IMR-90 (cell line): ENCODE results near the gene ZNF627. TPM values are rescaled to one million over a fixed set of nuclear protein-coding genes. Genes with fewer than 3 reads are reported as not detected.
"Not testable (repeated sequence)": the region's sequence is repeated elsewhere in the genome, so short reads cannot be mapped to it uniquely, and the experiment has no call there.

ENCODE experiments used
- ATAC-seq: fragments of 200-7000 bp; cut with Tn5 transposase; 2 replicates; pipeline ENCODE4 v1.9.1; 2020; ENCODE audit warnings: low read depth, mild to moderate bottlenecking, moderate library complexity
- BruUV-seq: library from RNA; stranded (reverse); fragments of 400-500 nt; replicated peaks from 2 replicates; lab custom pipeline; 2021; lab: Mats Ljungman, UMichigan
- CTCF ChIA-PET: fragments of 300-600 bp; formaldehyde crosslinking; extraction: SDS; loops from one replicate; lab custom pipeline; 2021; ENCODE audit warnings: antibody characterized with exemption; lab: Yijun Ruan, JAX
- POLR2A ChIA-PET: fragments of 300-600 bp; sonication (Branson Sonifier 250); formaldehyde crosslinking; loops from one replicate; lab custom pipeline; 2022; ENCODE audit warnings: antibody characterized with exemption; ENCODE audit not compliant: unreplicated experiment; lab: Charles Lee
- DNase-seq: peaks from one replicate; pipeline ENCODE4 v3.0.0; 2013
- H2AFZ ChIP-seq: replicated peaks from 2 replicates; pipeline ENCODE3; 2013; ENCODE audit warnings: low read length, mild to moderate bottlenecking; ENCODE audit not compliant: poor library complexity
- H2AK5ac ChIP-seq: 2 replicates; pipeline ENCODE4 v1.6.1; 2013; ENCODE audit warnings: low read depth, low read length, inconsistent platforms
- H2AK9ac ChIP-seq: replicated peaks from 2 replicates; pipeline ENCODE3; 2013; ENCODE audit warnings: mild to moderate bottlenecking, low read depth, low read length, moderate library complexity; ENCODE audit not compliant: poor library complexity
- H2BK120ac ChIP-seq: 2 replicates; pipeline ENCODE4 v1.6.1; 2013; ENCODE audit warnings: low read depth, low read length, inconsistent platforms
- H2BK15ac ChIP-seq: 3 replicates; pipeline ENCODE4 v1.6.1; 2013; ENCODE audit warnings: low read depth, low read length, inconsistent platforms
- H2BK20ac ChIP-seq: 2 replicates; pipeline ENCODE4 v1.6.1; 2013; ENCODE audit warnings: low read depth, mild to moderate bottlenecking, inconsistent platforms, low read length, moderate library complexity
- H2BK5ac ChIP-seq: 2 replicates; pipeline ENCODE4 v1.6.1; 2013; ENCODE audit warnings: mild to moderate bottlenecking, low read depth, low read length, inconsistent platforms; ENCODE audit not compliant: poor library complexity, severe bottlenecking
- H3K14ac ChIP-seq: replicated peaks from 2 replicates; pipeline ENCODE4 v1.6.1; 2013; ENCODE audit warnings: low read depth, low read length, inconsistent platforms
- H3K18ac ChIP-seq: 2 replicates; pipeline ENCODE4 v1.6.1; 2013; ENCODE audit warnings: low read depth, low read length, control low read depth
- H3K23ac ChIP-seq: 2 replicates; pipeline ENCODE4 v1.6.1; 2013; ENCODE audit warnings: low read depth, low read length, inconsistent platforms
- H3K27ac ChIP-seq: 2 replicates; pipeline ENCODE4 v1.5.1; 2013; ENCODE audit warnings: mild to moderate bottlenecking, control low read depth, low read length; ENCODE audit not compliant: insufficient read depth
- H3K27me3 ChIP-seq: 2 replicates; pipeline ENCODE4 v1.6.1; 2013; ENCODE audit warnings: low read length; ENCODE audit not compliant: control insufficient read depth, insufficient read depth
- H3K36me3 ChIP-seq: 2 replicates; pipeline ENCODE4 v1.6.1; 2013; ENCODE audit warnings: low read length, mixed read lengths; ENCODE audit not compliant: control insufficient read depth, insufficient read depth
- H3K4ac ChIP-seq: 2 replicates; pipeline ENCODE4 v1.6.1; 2013; ENCODE audit warnings: low read depth, low read length, inconsistent platforms
- H3K4me1 ChIP-seq: 2 replicates; pipeline ENCODE4 v1.6.1; 2013; ENCODE audit warnings: low read length, mixed read lengths; ENCODE audit not compliant: control insufficient read depth, insufficient read depth
- H3K4me2 ChIP-seq: 2 replicates; pipeline ENCODE4 v1.6.1; 2013; ENCODE audit warnings: low read depth, mild to moderate bottlenecking, control low read depth, low read length, moderate library complexity
- H3K4me3 ChIP-seq: 2 replicates; pipeline ENCODE4 v1.5.1; 2013; ENCODE audit warnings: low read depth, mild to moderate bottlenecking, control low read depth, low read length, moderate library complexity; ENCODE audit not compliant: insufficient read depth
- H3K56ac ChIP-seq: 2 replicates; pipeline ENCODE4 v1.6.1; 2013; ENCODE audit warnings: low read length, inconsistent platforms; ENCODE audit not compliant: insufficient read depth; ENCODE audit errors: extremely low read depth
- H3K79me1 ChIP-seq, 2 experiments: 2 replicates each; pipeline ENCODE4 v1.6.1; 2013; ENCODE audit warnings: low read length in 2 of 2, inconsistent platforms in 1 of 2, low read depth in 1 of 2
- H3K9ac ChIP-seq: 2 replicates; pipeline ENCODE4 v1.6.1; 2013; ENCODE audit warnings: low read depth, low read length, control low read depth
- H3K9me1 ChIP-seq: 2 replicates; pipeline ENCODE4 v1.6.1; 2013; ENCODE audit warnings: low read length, inconsistent platforms; ENCODE audit not compliant: insufficient read depth
- H3K9me3 ChIP-seq: 2 replicates; pipeline ENCODE4 v1.6.1; 2013; ENCODE audit warnings: low read length; ENCODE audit not compliant: control insufficient read depth, insufficient read depth
- H4K20me1 ChIP-seq: 2 replicates; pipeline ENCODE4 v1.6.1; 2013; ENCODE audit warnings: low read length, inconsistent platforms; ENCODE audit not compliant: insufficient read depth
- H4K5ac ChIP-seq: 2 replicates; pipeline ENCODE4 v1.6.1; 2013; ENCODE audit warnings: mild to moderate bottlenecking, low read depth, low read length, control low read depth
- H4K8ac ChIP-seq, 2 experiments: 2 replicates each; pipeline ENCODE4 v1.6.1; 2013; ENCODE audit warnings: low read depth in 2 of 2, low read length in 2 of 2, control low read depth in 1 of 2, inconsistent platforms in 1 of 2
- H4K91ac ChIP-seq: 2 replicates; pipeline ENCODE4 v1.6.1; 2013; ENCODE audit warnings: low read depth, low read length, inconsistent platforms; ENCODE audit not compliant: insufficient read depth
- WGBS, 2 experiments: methylation state at CpG; one replicate each; pipeline versions ENCODE4 v1.1.5 to v1.1.7; 2013; ENCODE audit warnings: missing lambda C conversion rate in 2 of 2; ENCODE audit not compliant: insufficient read length in 1 of 2; ENCODE audit errors: extremely low coverage in 2 of 2; 5-methylcytosine and 5-hydroxymethylcytosine counted together
- dilution Hi-C: fragments of 300-500 bp; cut with HindIII; formaldehyde crosslinking; loops from one replicate; pipeline ENCODE4 v1.14.3; 2018; ENCODE audit warnings: low sequenced_read_pairs; ENCODE audit not compliant: unreplicated experiment
- in situ Hi-C: fragments of 300-500 bp; cut with MboI; formaldehyde crosslinking; loops from 3 replicates; pipeline ENCODE4 v1.14.3; 2019; ENCODE audit warnings: low sequenced_read_pairs, inconsistent platforms, mixed read lengths
- intact Hi-C: fragments of 100-400 bp; cut with micrococcal nuclease; formaldehyde crosslinking; loops from 2 replicates; pipeline ENCODE4 v1.10.0; 2022
- polyA plus RNA-seq, 3 experiments: library from polyadenylated mRNA; depleted of rRNA; stranded (reverse); fragments of >200 nt; gene quantifications; 2 replicates each; pipeline ENCODE4 v1.2.3, GENCODE V29; 2012; ENCODE audit warnings: low replicate concordance in 1 of 3
- total RNA-seq: library from RNA; depleted of rRNA; stranded (reverse); fragments of >200 nt; gene quantifications from 2 replicates; pipeline ENCODE4 v1.2.3, GENCODE V29; 2012

ZNF627 gene
- total and polyA plus RNA-seq, 2 of the 4 experiments (the other 2 are of a cell fraction) = 6.3 to 34.4 TPM

GRCh38 chr19:11573763-11574162 is 23.5 kb upstream of the ZNF627 start:
- H3K56ac ChIP-seq, H2BK120ac ChIP-seq, ATAC-seq, H3K9me3 ChIP-seq, H4K91ac ChIP-seq, H3K79me1 ChIP-seq, H4K20me1 ChIP-seq, H3K9me1 ChIP-seq, H3K27me3 ChIP-seq, H4K8ac ChIP-seq, POLR2A ChIA-PET, H2AK5ac ChIP-seq, H3K4me1 ChIP-seq, H4K5ac ChIP-seq, H3K9ac ChIP-seq, H3K36me3 ChIP-seq, H2AFZ ChIP-seq, intact Hi-C loops, BruUV-seq, H3K4me2 ChIP-seq, H2AK9ac ChIP-seq, H2BK5ac ChIP-seq, DNase-seq, dilution Hi-C loops, H3K14ac ChIP-seq, H3K18ac ChIP-seq, in situ Hi-C loops, H2BK15ac ChIP-seq, H3K23ac ChIP-seq, H3K27ac ChIP-seq, H3K4me3 ChIP-seq, H2BK20ac ChIP-seq, H3K4ac ChIP-seq: not testable (repeated sequence)
- WGBS, 2 experiments = no CpG with 5 or more reads among the region's 4 CpGs
- CTCF ChIA-PET = interaction anchor here (0.7 kb wide), 1 partner anchor 37 kb away, joined by 6 read pairs; no protein-coding TSS in a partner anchor
